B cell (primary cell): ENCODE data around the gene DONSON. TPM values are rescaled to one million over a fixed set of nuclear protein-coding genes. Genes with fewer than 3 reads are reported as not detected.

Source experiments
- ATAC-seq: fragments of 200-7000 bp; cut with Tn5 transposase; one replicate; pipeline ENCODE4 v1.10.0; 2021; ENCODE audit warnings: low read depth, mild to moderate bottlenecking, moderate number of reproducible peaks, moderate library complexity
- CTCF ChIA-PET: fragments of 350-600 bp; sonication (Branson Sonifier 250); formaldehyde crosslinking; loops from one replicate; lab custom pipeline; 2021; ENCODE audit warnings: antibody characterized with exemption, inconsistent platforms; lab: Charles Lee
- POLR2A ChIA-PET: fragments of 350-600 bp; sonication (Branson Sonifier 250); formaldehyde crosslinking; loops from one replicate; lab custom pipeline; 2021; ENCODE audit warnings: antibody characterized with exemption; lab: Charles Lee
- DNase-seq: peaks from one replicate; pipeline ENCODE4 v3.0.0; 2013
- H2AFZ ChIP-seq: 2 replicates; pipeline ENCODE4 v1.6.1; 2012; ENCODE audit warnings: mild to moderate bottlenecking, low read depth, low read length; ENCODE audit not compliant: insufficient read depth, poor library complexity, severe bottlenecking
- H3K27ac ChIP-seq, 2 donors: 1 replicate in 1 of 2; 2 replicates in 1 of 2; pipeline ENCODE4 v1.5.1; 2012 to 2013; ENCODE audit warnings: low read length in 2 of 2, mild to moderate bottlenecking in 2 of 2, moderate library complexity in 1 of 2
- H3K27me3 ChIP-seq, 4 experiments: fragments of 200-600 bp in 1 of 4; sonication (generic) in 1 of 4; replicated peaks in 1 of 4; 1 replicate in 2 of 4; 2 replicates in 2 of 4; pipeline versions ENCODE4 v1.6.1 to v1.7.0; 2013 to 2016; ENCODE audit warnings: low read length in 3 of 4, mild to moderate bottlenecking in 2 of 4, mixed read lengths in 1 of 4, moderate library complexity in 1 of 4; ENCODE audit not compliant: insufficient read depth in 4 of 4, control insufficient read depth in 3 of 4; ENCODE audit errors: control extremely low read depth in 1 of 4
- H3K36me3 ChIP-seq, 2 experiments: replicated peaks in 1 of 2; 1 replicate in 1 of 2; 2 replicates in 1 of 2; pipeline versions ENCODE4 v1.6.1 to v1.7.1; 2013; ENCODE audit warnings: low read length in 1 of 2; ENCODE audit not compliant: insufficient read depth in 2 of 2, control insufficient read depth in 1 of 2; ENCODE audit errors: control extremely low read depth in 1 of 2, extremely low read depth in 1 of 2
- H3K4me1 ChIP-seq, 2 donors: fragments of 200-600 bp in 1 of 2; sonication (generic) in 1 of 2; 1 replicate in 1 of 2; 2 replicates in 1 of 2; pipeline versions ENCODE4 v1.5.1 to v1.6.1; 2013 to 2017; ENCODE audit warnings: low read length in 2 of 2; ENCODE audit not compliant: control insufficient read depth in 2 of 2, insufficient read depth in 2 of 2
- H3K4me2 ChIP-seq: replicated peaks from 2 replicates; pipeline ENCODE3; 2012; ENCODE audit warnings: mild to moderate bottlenecking, low read depth, low read length; ENCODE audit not compliant: poor library complexity, severe bottlenecking
- H3K4me3 ChIP-seq, 5 experiments: fragments of 200-600 bp in 1 of 5; sonication (generic) in 1 of 5; 1 replicate in 3 of 5; 2 replicates in 2 of 5; pipeline versions ENCODE4 v1.5.1 to v1.7.0; 2011 to 2016; ENCODE audit warnings: low read length in 4 of 5, mild to moderate bottlenecking in 4 of 5, low read depth in 2 of 5, control low read depth in 1 of 5, moderate library complexity in 1 of 5; ENCODE audit not compliant: insufficient read depth in 1 of 5; ENCODE audit errors: control extremely low read depth in 1 of 5, extremely low read depth in 1 of 5
- H3K79me2 ChIP-seq: fragments of 200-600 bp; sonication (generic); one replicate; pipeline ENCODE4 v1.6.0; 2016; ENCODE audit warnings: low read length; ENCODE audit not compliant: control insufficient read depth, insufficient read depth
- H3K9ac ChIP-seq: fragments of 200-600 bp; sonication (generic); 2 replicates; pipeline ENCODE4 v1.6.1; 2017; ENCODE audit warnings: mild to moderate bottlenecking, low read length, moderate library complexity
- H3K9me3 ChIP-seq, 3 donors: one replicate each; pipeline versions ENCODE4 v1.6.1 to v1.7.1; 2013; ENCODE audit warnings: low read length in 2 of 3; ENCODE audit not compliant: control insufficient read depth in 2 of 3, insufficient read depth in 1 of 3; ENCODE audit errors: control extremely low read depth in 1 of 3
- H4K20me1 ChIP-seq: 2 replicates; pipeline ENCODE4 v1.6.0; 2012; ENCODE audit warnings: mild to moderate bottlenecking, low read length; ENCODE audit not compliant: insufficient read depth, control insufficient read depth, poor library complexity, severe bottlenecking
- H3K27ac Mint-ChIP-seq: one replicate; pipeline ENCODE4 v1.8.0; 2021; ENCODE audit warnings: mixed read lengths
- H3K27me3 Mint-ChIP-seq: one replicate; pipeline ENCODE4 v1.8.0; 2021; ENCODE audit warnings: mixed read lengths
- H3K4me1 Mint-ChIP-seq: one replicate; pipeline ENCODE4 v1.8.0; 2021; ENCODE audit warnings: mixed read lengths
- H3K4me3 Mint-ChIP-seq: one replicate; pipeline ENCODE4 v1.8.0; 2021; ENCODE audit warnings: mixed read lengths
- H3K9me3 Mint-ChIP-seq: one replicate; pipeline ENCODE4 v1.8.0; 2022; ENCODE audit warnings: mixed read lengths; ENCODE audit not compliant: insufficient read depth
- EZH2 ChIP-seq: IDR thresholded peaks from 2 replicates; pipeline ENCODE4 v1.6.1; 2012; ENCODE audit warnings: borderline replicate concordance, low read depth, mild to moderate bottlenecking, moderate library complexity, low read length; ENCODE audit not compliant: insufficient read depth, poor library complexity, severe bottlenecking
- WGBS: methylation state at CpG from one replicate; pipeline ENCODE4 v1.1.5; 2013; ENCODE audit warnings: missing lambda C conversion rate; ENCODE audit not compliant: insufficient coverage; 5-methylcytosine and 5-hydroxymethylcytosine counted together
- intact Hi-C: fragments of 100-400 bp; cut with micrococcal nuclease; formaldehyde crosslinking; loops from one replicate; pipeline ENCODE4 v1.10.0; 2022
- polyA plus RNA-seq: library from polyadenylated mRNA; depleted of rRNA; stranded (reverse); fragments of >200 nt; gene quantifications from 2 replicates; pipeline ENCODE4 v1.2.3, GENCODE V29; 2012
- total RNA-seq, 2 donors: library from RNA; stranded (reverse); fragments of 120-200 nt in 1 of 2; gene quantifications; 1 replicate in 1 of 2; 2 replicates in 1 of 2; pipeline versions ENCODE4 v1.2.3 to v1.2.4, GENCODE V29; 2013 to 2022
- TF ChIP-seq, protein P1 (sequence below): fragments of 200-600 bp; IDR thresholded peaks from one replicate; pipeline ENCODE4 v1.8.0; 2022; ENCODE audit warnings: antibody characterized with exemption, mild to moderate bottlenecking

Gene DONSON
- total and polyA plus RNA-seq, 2 donors (not counting 1 experiment from before 2014, with no cell fraction given) = 6.2 to 6.3 TPM

DNA sequence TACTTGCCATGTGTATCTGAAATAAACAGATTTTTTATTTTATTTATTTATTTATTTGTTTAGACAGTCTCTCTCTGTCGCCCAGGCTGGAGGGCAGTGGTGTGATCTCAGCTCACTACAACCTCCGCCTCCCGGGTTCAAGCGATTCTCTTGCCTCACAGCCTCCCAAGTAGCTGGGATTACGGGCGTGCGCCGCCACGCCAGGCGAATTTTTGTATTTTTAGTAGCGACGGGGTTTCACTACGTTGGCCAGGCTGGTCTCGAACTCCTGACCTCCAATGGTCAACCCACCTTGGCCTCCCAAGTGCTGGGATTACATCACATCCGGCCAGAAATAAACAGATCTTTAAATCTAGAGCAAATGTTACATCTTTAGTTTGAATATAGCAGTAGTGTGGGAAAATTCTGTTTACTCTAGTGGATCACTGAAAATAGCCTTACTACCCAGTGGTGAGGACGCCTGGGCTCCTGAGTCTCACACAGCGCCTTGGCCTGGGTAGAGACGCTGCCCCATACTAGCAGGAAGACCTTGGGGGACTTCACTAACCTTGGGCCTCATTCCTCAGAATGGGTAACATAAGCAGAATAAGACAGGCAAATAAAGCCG is 47.3 kb downstream of the DONSON start:
- no peak for DNase-seq
- H3K27ac Mint-ChIP-seq = peak overlapping the region; percentile 99
- ChIA-PET POLR2A (interaction anchor here (3.3 kb wide), 1 partner anchor 61 kb away, joined by 41 read pairs; the partner anchor contains the start of gene TMEM50B), CTCF (interaction anchor here (1.4 to 1.7 kb wide), 2 partner anchors 62 to 344 kb away, joined by 3 to 4 read pairs; partner anchors contain the start of gene TMEM50B)
- Histone ChIP-seq H2AFZ (peak overlapping the region; percentile 78), H3K36me3 (peaks cover 4 to 28% of the 10 kb centered on the region in 2 experiments), H3K27ac (peak overlapping the region; percentile 96 to 99), H4K20me1 (peaks cover 29% of the 10 kb centered on the region), H3K4me1 (peaks cover 17 to 31% of the 10 kb centered on the region in 2 donors), H3K4me3 (peak overlapping the region; percentile 69 to 99 (median 89)), H3K9me3 (no peaks in the 10 kb centered on the region), H3K9ac (peak overlapping the region; percentile 98), H3K79me2 (peaks cover 88% of the 10 kb centered on the region), H3K27me3 (no peaks in the 10 kb centered on the region), H3K4me2 (peak overlapping the region; percentile 82)
- no peaks in the 10 kb centered on the region for H3K9me3 Mint-ChIP-seq
- no peaks in the 10 kb centered on the region for H3K27me3 Mint-ChIP-seq
- no peak for ATAC-seq
- intact Hi-C loops = loop anchor here (5.0 kb wide), 4 partner anchors 214 to 1076 kb away; partner anchors contain the start of genes CFAP298 and RCAN1
- WGBS = 75% methylated on average over 17 of the region's 19 CpGs
- TF ChIP-seq EZH2 = no peak
- TF ChIP-seq, protein P1, sequence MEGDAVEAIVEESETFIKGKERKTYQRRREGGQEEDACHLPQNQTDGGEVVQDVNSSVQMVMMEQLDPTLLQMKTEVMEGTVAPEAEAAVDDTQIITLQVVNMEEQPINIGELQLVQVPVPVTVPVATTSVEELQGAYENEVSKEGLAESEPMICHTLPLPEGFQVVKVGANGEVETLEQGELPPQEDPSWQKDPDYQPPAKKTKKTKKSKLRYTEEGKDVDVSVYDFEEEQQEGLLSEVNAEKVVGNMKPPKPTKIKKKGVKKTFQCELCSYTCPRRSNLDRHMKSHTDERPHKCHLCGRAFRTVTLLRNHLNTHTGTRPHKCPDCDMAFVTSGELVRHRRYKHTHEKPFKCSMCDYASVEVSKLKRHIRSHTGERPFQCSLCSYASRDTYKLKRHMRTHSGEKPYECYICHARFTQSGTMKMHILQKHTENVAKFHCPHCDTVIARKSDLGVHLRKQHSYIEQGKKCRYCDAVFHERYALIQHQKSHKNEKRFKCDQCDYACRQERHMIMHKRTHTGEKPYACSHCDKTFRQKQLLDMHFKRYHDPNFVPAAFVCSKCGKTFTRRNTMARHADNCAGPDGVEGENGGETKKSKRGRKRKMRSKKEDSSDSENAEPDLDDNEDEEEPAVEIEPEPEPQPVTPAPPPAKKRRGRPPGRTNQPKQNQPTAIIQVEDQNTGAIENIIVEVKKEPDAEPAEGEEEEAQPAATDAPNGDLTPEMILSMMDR = no peak
- H3K4me3 Mint-ChIP-seq = peak overlapping the region; percentile 97
- H3K4me1 Mint-ChIP-seq = peaks cover 41% of the 10 kb centered on the region

DNA sequence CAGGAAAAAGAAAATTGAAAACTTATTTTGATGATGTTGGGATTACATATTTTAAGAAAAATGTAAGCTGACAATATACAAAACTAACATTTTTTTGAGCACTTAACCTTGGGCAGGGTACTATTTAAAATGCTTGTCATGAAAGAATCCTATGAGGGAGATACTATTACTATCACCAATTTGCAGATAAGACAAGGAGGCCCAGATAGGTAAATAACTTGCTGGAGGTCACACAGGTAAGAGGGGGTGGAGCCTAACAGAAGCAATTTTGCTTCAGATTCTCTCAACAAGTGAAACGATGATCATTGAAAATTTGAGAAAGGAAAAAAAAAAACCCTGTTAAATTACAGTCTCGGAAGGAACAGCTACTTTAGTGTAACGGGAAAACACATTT is 47.8 kb downstream of the DONSON start:
- no peak overlapping the region for H2AFZ ChIP-seq
- H3K4me1 ChIP-seq = peaks cover 17 to 26% of the 10 kb centered on the region in 2 donors
- no peak for TF ChIP-seq EZH2
- TF ChIP-seq, protein P1 = no peak
- peaks cover 24% of the 10 kb centered on the region for H4K20me1 ChIP-seq
- Mint-ChIP-seq H3K27me3 (no peaks in the 10 kb centered on the region), H3K9me3 (no peaks in the 10 kb centered on the region), H3K4me3 (peak overlapping the region; percentile 77), H3K4me1 (peaks cover 37% of the 10 kb centered on the region), H3K27ac (peak overlapping the region; percentile 79)
- CTCF ChIA-PET = interaction anchor here (1.4 to 1.7 kb wide), 2 partner anchors 61 to 344 kb away, joined by 3 to 4 read pairs; partner anchors contain the start of gene TMEM50B
- peak overlapping the region; percentile 96 to 99 for H3K27ac ChIP-seq
- no peak overlapping the region for H3K4me3 ChIP-seq
- DNase-seq (no peak), ATAC-seq (no peak)
- no peak overlapping the region for H3K4me2 ChIP-seq
- POLR2A ChIA-PET = interaction anchor here (3.3 kb wide), 1 partner anchor 61 kb away, joined by 41 read pairs; the partner anchor contains the start of gene TMEM50B
- intact Hi-C loops = loop anchor here (5.0 kb wide), 4 partner anchors 213 to 1077 kb away; partner anchors contain the start of genes CFAP298 and RCAN1
- no peak overlapping the region for H3K9ac ChIP-seq
- peaks cover 5 to 30% of the 10 kb centered on the region in 2 experiments for H3K36me3 ChIP-seq
- H3K79me2 ChIP-seq = peaks cover 88% of the 10 kb centered on the region
- no peaks in the 10 kb centered on the region for H3K9me3 ChIP-seq
- H3K27me3 ChIP-seq = no peaks in the 10 kb centered on the region
- WGBS = no CpG with 5 or more reads among the region's 3 CpGs
